ENCODE results near the gene GPC6.

- no peak for TF ChIP-seq POLR2A (IDR thresholded peaks at IDR 0.05)
- TF ChIP-seq, protein P1, sequence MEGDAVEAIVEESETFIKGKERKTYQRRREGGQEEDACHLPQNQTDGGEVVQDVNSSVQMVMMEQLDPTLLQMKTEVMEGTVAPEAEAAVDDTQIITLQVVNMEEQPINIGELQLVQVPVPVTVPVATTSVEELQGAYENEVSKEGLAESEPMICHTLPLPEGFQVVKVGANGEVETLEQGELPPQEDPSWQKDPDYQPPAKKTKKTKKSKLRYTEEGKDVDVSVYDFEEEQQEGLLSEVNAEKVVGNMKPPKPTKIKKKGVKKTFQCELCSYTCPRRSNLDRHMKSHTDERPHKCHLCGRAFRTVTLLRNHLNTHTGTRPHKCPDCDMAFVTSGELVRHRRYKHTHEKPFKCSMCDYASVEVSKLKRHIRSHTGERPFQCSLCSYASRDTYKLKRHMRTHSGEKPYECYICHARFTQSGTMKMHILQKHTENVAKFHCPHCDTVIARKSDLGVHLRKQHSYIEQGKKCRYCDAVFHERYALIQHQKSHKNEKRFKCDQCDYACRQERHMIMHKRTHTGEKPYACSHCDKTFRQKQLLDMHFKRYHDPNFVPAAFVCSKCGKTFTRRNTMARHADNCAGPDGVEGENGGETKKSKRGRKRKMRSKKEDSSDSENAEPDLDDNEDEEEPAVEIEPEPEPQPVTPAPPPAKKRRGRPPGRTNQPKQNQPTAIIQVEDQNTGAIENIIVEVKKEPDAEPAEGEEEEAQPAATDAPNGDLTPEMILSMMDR (IDR thresholded peaks at IDR 0.05) = no peak
These were observed 1169.3 kb downstream of the GPC6 start for GRCh38 chr13:94395860-94396259.

Data from uterus (tissue), 2 donors.